Measurements from ENCODE around the gene KIF16B. TPM values are rescaled to one million over a fixed set of nuclear protein-coding genes. Genes with fewer than 3 reads are reported as not detected.

Gene KIF16B
- total RNA-seq, 1 donor from 2014 or later: 9.1 TPM

DNA sequence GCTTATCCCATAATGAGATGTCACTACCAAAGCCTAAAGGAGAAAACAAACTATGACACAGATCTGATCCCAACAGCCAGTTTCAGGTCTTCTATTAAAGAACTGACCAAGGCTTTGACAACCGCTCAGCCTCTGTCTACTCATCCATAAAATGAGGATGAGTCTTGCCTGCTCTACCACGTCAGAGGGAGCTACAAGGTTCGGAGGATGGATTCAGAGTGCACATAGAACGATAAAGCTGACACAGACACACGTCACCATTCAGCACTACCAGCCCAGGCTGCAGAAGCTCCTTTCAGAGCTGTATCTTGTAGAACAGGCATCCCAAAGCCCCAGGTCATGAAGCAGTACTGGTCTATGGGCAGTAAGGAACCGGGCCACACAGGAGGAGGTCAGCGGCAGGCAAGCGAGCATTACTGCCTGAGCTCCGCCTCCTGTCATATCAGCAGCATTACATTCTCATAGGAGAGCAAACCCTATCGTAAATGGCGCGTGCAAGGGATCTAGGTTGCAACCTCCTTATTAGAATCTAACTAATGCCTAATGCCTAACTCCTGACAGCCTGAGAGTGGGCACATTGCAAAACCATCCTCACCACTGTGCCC, 25.1 kb downstream of the KIF16B start:
- H3K27me3 Mint-ChIP-seq: no peaks in the 10 kb centered on the region
- no peaks in the 10 kb centered on the region for H3K9me3 Mint-ChIP-seq
- ChIA-PET CTCF (no interaction called here), POLR2A (no interaction called here)
- intact Hi-C loops (cut with micrococcal nuclease): no loop called here
- ATAC-seq (ENCODE audit: low read depth) (no peak), DNase-seq (no peak)
- no peaks in the 10 kb centered on the region for H3K4me1 Mint-ChIP-seq
- TF ChIP-seq CTCF (IDR thresholded peaks at IDR 0.05): no peak
- peaks cover 4% of the 10 kb centered on the region for H3K36me3 Mint-ChIP-seq (ENCODE audit: low read depth)
- H3K27ac Mint-ChIP-seq: no peak overlapping the region
- no peak overlapping the region for H3K4me3 Mint-ChIP-seq

- Mint-ChIP-seq H3K4me3 (no peak overlapping the region), H3K36me3 (ENCODE audit: low read depth) (no peaks in the 10 kb centered on the region), H3K27ac (no peak overlapping the region), H3K27me3 (no peaks in the 10 kb centered on the region), H3K4me1 (no peaks in the 10 kb centered on the region), H3K9me3 (no peaks in the 10 kb centered on the region)
- ATAC-seq (ENCODE audit: low read depth) (no peak), DNase-seq (no peak)
- intact Hi-C loops (cut with micrococcal nuclease): no loop called here
- ChIA-PET CTCF (no interaction called here), POLR2A (no interaction called here)
- TF ChIP-seq CTCF (IDR thresholded peaks at IDR 0.05): no peak
Observed at GRCh38 chr20:16544949-16545348, 28.3 kb downstream of the KIF16B start.

- no peaks in the 10 kb centered on the region for H3K4me1 Mint-ChIP-seq
- CTCF ChIA-PET: no interaction called here
- no peak overlapping the region for H3K4me3 Mint-ChIP-seq
- peaks cover 5% of the 10 kb centered on the region for H3K36me3 Mint-ChIP-seq (ENCODE audit: low read depth)
- H3K9me3 Mint-ChIP-seq: no peaks in the 10 kb centered on the region
- H3K27ac Mint-ChIP-seq: no peak overlapping the region
- intact Hi-C loops (cut with micrococcal nuclease): no loop called here
- TF ChIP-seq CTCF (IDR thresholded peaks at IDR 0.05): no peak
- ATAC-seq (ENCODE audit: low read depth) (no peak), DNase-seq (no peak)
- POLR2A ChIA-PET: no interaction called here
- no peaks in the 10 kb centered on the region for H3K27me3 Mint-ChIP-seq
Observed at GRCh38 chr20:16542477-16542876, 30.8 kb downstream of the KIF16B start.

DNA sequence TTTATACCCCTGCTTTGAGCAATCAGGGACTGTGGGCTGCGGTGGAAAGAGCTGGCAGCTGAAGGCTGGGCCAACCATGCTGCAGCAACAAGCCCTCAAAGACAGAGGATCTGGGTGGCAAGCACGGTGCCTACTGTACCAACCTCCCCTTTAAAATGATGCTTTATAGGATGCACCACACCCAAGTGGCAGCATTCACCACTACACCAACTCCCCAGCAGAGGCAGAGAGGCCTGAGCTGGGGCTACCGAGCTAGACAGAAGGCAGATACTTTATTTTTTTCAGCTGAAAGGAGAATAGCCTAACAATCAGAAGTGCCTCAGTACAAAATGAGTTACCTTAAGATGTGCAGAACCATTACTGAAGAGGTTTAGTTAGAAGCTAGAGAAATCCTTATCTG, 31.4 kb downstream of the KIF16B start:
- H3K9me3 Mint-ChIP-seq: no peaks in the 10 kb centered on the region
- no peaks in the 10 kb centered on the region for H3K4me1 Mint-ChIP-seq
- H3K27ac Mint-ChIP-seq: no peak overlapping the region
- no peak overlapping the region for H3K4me3 Mint-ChIP-seq
- no peak for TF ChIP-seq CTCF (IDR thresholded peaks at IDR 0.05)
- ChIA-PET CTCF (no interaction called here), POLR2A (no interaction called here)
- DNase-seq (no peak), ATAC-seq (ENCODE audit: low read depth) (no peak)
- intact Hi-C loops (cut with micrococcal nuclease): no loop called here
- H3K27me3 Mint-ChIP-seq: no peaks in the 10 kb centered on the region
- peaks cover 5% of the 10 kb centered on the region for H3K36me3 Mint-ChIP-seq (ENCODE audit: low read depth)

DNA sequence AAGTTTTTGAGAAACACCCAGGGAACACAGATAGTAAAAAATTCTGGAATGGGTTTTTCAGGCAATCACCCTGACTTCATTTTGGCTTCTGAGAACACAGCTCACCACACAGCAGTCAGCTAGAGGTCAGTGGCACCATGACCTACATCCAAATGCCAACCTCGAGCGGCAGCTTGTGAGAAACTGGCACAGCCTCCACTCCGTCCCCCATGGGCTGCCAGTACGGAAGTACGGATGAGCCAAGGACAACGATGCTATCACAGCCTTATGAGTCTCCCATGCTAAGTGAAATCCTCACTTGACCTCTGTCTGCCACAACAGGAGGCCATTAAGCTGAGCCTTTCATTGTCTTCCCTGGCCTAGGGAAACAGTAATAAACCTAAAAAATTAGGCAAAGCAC, 32.0 kb downstream of the KIF16B start:
- TF ChIP-seq CTCF (IDR thresholded peaks at IDR 0.05): no peak
- no peak for DNase-seq
- POLR2A ChIA-PET: no interaction called here
- Mint-ChIP-seq H3K9me3 (no peaks in the 10 kb centered on the region), H3K36me3 (ENCODE audit: low read depth) (peaks cover 5% of the 10 kb centered on the region), H3K27me3 (no peaks in the 10 kb centered on the region), H3K27ac (no peak overlapping the region), H3K4me1 (no peaks in the 10 kb centered on the region), H3K4me3 (no peak overlapping the region)
- intact Hi-C loops (cut with micrococcal nuclease): no loop called here
- ATAC-seq (ENCODE audit: low read depth): no peak
- CTCF ChIA-PET: no interaction called here

All from activated B cell treated with CpG ODN at 0.5 μM for 24 hours (primary cell).